ENCODE data around the gene DAPK2. TPM values are rescaled to one million over a fixed set of nuclear protein-coding genes. Genes with fewer than 3 reads are reported as not detected.

Gene DAPK2
- total and polyA plus RNA-seq, 2 of the 4 experiments (the other 2 are of a cell fraction): 0.34 to 0.36 TPM

- no peak overlapping the region for H4K91ac ChIP-seq (ENCODE audit: insufficient read depth, low read depth, low read length)
- H2BK15ac ChIP-seq (ENCODE audit: low read depth, low read length): no peak overlapping the region
- no peak overlapping the region for H2BK20ac ChIP-seq (ENCODE audit: low read depth, low read length)
- no peak overlapping the region for H2AFZ ChIP-seq (replicated peaks; ENCODE audit: low read length, poor library complexity)
- no CpG with 5 or more reads among the region's 4 CpGs for WGBS, 2 experiments (ENCODE audit: extremely low coverage in 2 of 2, insufficient read length in 1 of 2)
- H3K27me3 ChIP-seq (ENCODE audit: control insufficient read depth, insufficient read depth, low read length): peaks cover 7% of the 10 kb centered on the region
- CTCF ChIA-PET: interaction anchor here (0.6 kb wide), 1 partner anchor 732 kb away, joined by 3 read pairs; no protein-coding TSS in a partner anchor
- H4K5ac ChIP-seq (ENCODE audit: low read depth, low read length): no peak overlapping the region
- dilution Hi-C loops (cut with HindIII; ENCODE audit: low sequenced_read_pairs, unreplicated experiment) (no loop called here), in situ Hi-C loops (cut with MboI; ENCODE audit: low sequenced_read_pairs) (no loop called here), intact Hi-C loops (cut with micrococcal nuclease) (no loop called here)
- no peak overlapping the region for H2BK5ac ChIP-seq (ENCODE audit: low read depth, low read length, poor library complexity, severe bottlenecking)
- H3K4me2 ChIP-seq (ENCODE audit: low read depth, low read length): no peak overlapping the region
- no peak overlapping the region for H2AK5ac ChIP-seq (ENCODE audit: low read depth, low read length)
- H3K27ac ChIP-seq (ENCODE audit: insufficient read depth, low read length): no peak overlapping the region
- no peak overlapping the region for H3K9ac ChIP-seq (ENCODE audit: low read depth, low read length)
- H3K23ac ChIP-seq (ENCODE audit: low read depth, low read length): no peak overlapping the region
- no peaks in the 10 kb centered on the region for H3K79me1 ChIP-seq (ENCODE audit: low read depth in 1 of 2, low read length in 2 of 2)
- no peak overlapping the region for H3K18ac ChIP-seq (ENCODE audit: low read depth, low read length)
- H3K4me3 ChIP-seq (ENCODE audit: insufficient read depth, low read depth, low read length): no peak overlapping the region
- H2AK9ac ChIP-seq (replicated peaks; ENCODE audit: low read depth, low read length, poor library complexity): no peak overlapping the region
- POLR2A ChIA-PET (ENCODE audit: unreplicated experiment): no interaction called here
- ATAC-seq (ENCODE audit: low read depth): no peak
- H4K20me1 ChIP-seq (ENCODE audit: insufficient read depth, low read length): no peaks in the 10 kb centered on the region; the same call in 1 of the 2 replicates
- H2BK120ac ChIP-seq (ENCODE audit: low read depth, low read length): no peak overlapping the region
- no TSS peak for BruUV-seq (replicated peaks)
- H4K8ac ChIP-seq (ENCODE audit: low read depth in 2 of 2, low read length in 2 of 2): no peak overlapping the region
- H3K14ac ChIP-seq (replicated peaks; ENCODE audit: low read depth, low read length): no peak overlapping the region
- no peaks in the 10 kb centered on the region for H3K9me3 ChIP-seq (ENCODE audit: control insufficient read depth, insufficient read depth, low read length)
- no peaks in the 10 kb centered on the region; the same call in 1 of the 2 replicates for H3K9me1 ChIP-seq (ENCODE audit: insufficient read depth, low read length)
- H3K36me3 ChIP-seq (ENCODE audit: control insufficient read depth, insufficient read depth, low read length): no peaks in the 10 kb centered on the region
- H3K56ac ChIP-seq (ENCODE audit: extremely low read depth, insufficient read depth, low read length): no peak overlapping the region
- peaks cover 6% of the 10 kb centered on the region; the same call in 1 of the 2 replicates for H3K4me1 ChIP-seq (ENCODE audit: control insufficient read depth, insufficient read depth, low read length)
- no peak overlapping the region for H3K4ac ChIP-seq (ENCODE audit: low read depth, low read length)
- no peak for TF ChIP-seq FOS (IDR thresholded peaks at IDR 0.05; ENCODE audit: low read depth, low read length)
- TF ChIP-seq RCOR1 (IDR thresholded peaks at IDR 0.05; ENCODE audit: insufficient replicate concordance, low read length): no peak
- TF ChIP-seq BHLHE40 (IDR thresholded peaks at IDR 0.05; ENCODE audit: low read depth, low read length): no peak
- no peak for TF ChIP-seq SMC3 (IDR thresholded peaks at IDR 0.05; ENCODE audit: low read depth, low read length)
- no peak for TF ChIP-seq MAZ (IDR thresholded peaks at IDR 0.05; ENCODE audit: borderline replicate concordance, low read depth, low read length)
- no peak for TF ChIP-seq MAFK (IDR thresholded peaks at IDR 0.05; ENCODE audit: low read depth, low read length)
- no peak for TF ChIP-seq USF2 (IDR thresholded peaks at IDR 0.05; ENCODE audit: low read depth, low read length)
- no peak for TF ChIP-seq CHD1 (IDR thresholded peaks at IDR 0.05; ENCODE audit: low read depth, low read length)
- no peak for TF ChIP-seq NFE2L2 (IDR thresholded peaks at IDR 0.05; ENCODE audit: low read depth, low read length)
- TF ChIP-seq RAD21 (IDR thresholded peaks at IDR 0.05; ENCODE audit: low read length): no peak
- no peak for DNase-seq
These were observed 58.4 kb downstream of the DAPK2 start for GRCh38 chr15:63987796-63988378.
